GM23338 (cell line): ENCODE data around the gene SLK.

Source experiments
- CREB1 ChIP-seq: fragments of 250-450 bp; sonication (Bioruptor Pico); IDR thresholded peaks from 2 replicates; pipeline ENCODE4 v1.5.0; 2020; ENCODE audit warnings: low read depth, mild to moderate bottlenecking, moderate library complexity
- CTCF ChIP-seq, 2 experiments: fragments of 200-600 bp in 1 of 2; sonication (generic) in 1 of 2; conservative IDR thresholded peaks; 2 replicates each; pipeline versions ENCODE4 v1.5.1 to v1.6.1; 2016 to 2017; ENCODE audit warnings: antibody characterized with exemption in 2 of 2, low read depth in 2 of 2, mild to moderate bottlenecking in 2 of 2, moderate library complexity in 1 of 2
- ETS1 ChIP-seq: IDR thresholded peaks from 2 replicates; pipeline ENCODE4 v1.6.1; 2016; ENCODE audit warnings: antibody characterized with exemption
- EZH2 ChIP-seq: fragments of 200-600 bp; sonication (generic); IDR thresholded peaks from one replicate; pipeline ENCODE4 v1.8.0; 2017; ENCODE audit warnings: antibody characterized with exemption, mild to moderate bottlenecking, low read depth; ENCODE audit not compliant: unreplicated experiment
- EZH2phosphoT487 ChIP-seq: fragments of 200-600 bp; sonication (generic); IDR thresholded peaks from one replicate; pipeline ENCODE4 v1.8.1; 2018; ENCODE audit warnings: antibody characterized with exemption; ENCODE audit not compliant: unreplicated experiment
- JUNB ChIP-seq: IDR thresholded peaks from one replicate; pipeline ENCODE4 v1.6.1; 2016; ENCODE audit warnings: antibody characterized with exemption; ENCODE audit not compliant: unreplicated experiment
- NANOG ChIP-seq: IDR thresholded peaks from 2 replicates; pipeline ENCODE4 v1.6.1; 2016; ENCODE audit warnings: antibody characterized with exemption, borderline replicate concordance
- POLR2AphosphoS5 ChIP-seq: IDR thresholded peaks from 2 replicates; pipeline ENCODE4 v1.6.1; 2016; ENCODE audit warnings: antibody characterized with exemption, low read depth
- REST ChIP-seq: IDR thresholded peaks from one replicate; pipeline ENCODE4 v1.6.1; 2018; ENCODE audit warnings: antibody characterized with exemption; ENCODE audit not compliant: unreplicated experiment
- STAT1 ChIP-seq: IDR thresholded peaks from one replicate; pipeline ENCODE4 v1.6.1; 2016; ENCODE audit warnings: antibody characterized with exemption; ENCODE audit not compliant: unreplicated experiment
- ZNF114 ChIP-seq: fragments of 250-450 bp; sonication (Bioruptor Pico); IDR thresholded peaks from 2 replicates; pipeline ENCODE4 v1.5.0; 2020; ENCODE audit warnings: mild to moderate bottlenecking, moderate library complexity
- ZNF331 ChIP-seq: fragments of 250-450 bp; sonication (Bioruptor Pico); IDR thresholded peaks from 2 replicates; pipeline ENCODE4 v1.5.0; 2020; ENCODE audit warnings: low read depth, mild to moderate bottlenecking, moderate library complexity
- ZNF462 ChIP-seq: fragments of 250-450 bp; sonication (Bioruptor Pico); IDR thresholded peaks from 2 replicates; pipeline ENCODE4 v1.5.0; 2020; ENCODE audit warnings: mild to moderate bottlenecking, moderate library complexity

GRCh38 chr10:104033966-104034365, 67.0 kb downstream of the SLK start:
- TF ChIP-seq CTCF (conservative IDR thresholded peaks at IDR 0.05; ENCODE audit: low read depth in 2 of 2): no peak
- no peak for TF ChIP-seq CREB1
- no peak for TF ChIP-seq POLR2AphosphoS5
- TF ChIP-seq EZH2phosphoT487: no peak
- TF ChIP-seq EZH2: no peak
- no peak for TF ChIP-seq NANOG
- no peak for TF ChIP-seq ZNF331 (CRISPR knock-in tag)
- TF ChIP-seq ZNF462 (CRISPR knock-in tag): no peak
- no peak for TF ChIP-seq ETS1
- TF ChIP-seq REST: no peak
- no peak for TF ChIP-seq JUNB
- no peak for TF ChIP-seq STAT1
- no peak for TF ChIP-seq ZNF114 (CRISPR knock-in tag)
